Measurements from ENCODE around the gene EXT2.

Gene EXT2

GRCh38 chr11:44198146-44198724 lies 102.8 kb downstream of the EXT2 start:
- H3K27me3 ChIP-seq (ENCODE audit: control insufficient read depth, insufficient read depth, low read length), result no peaks in the 10 kb centered on the region
- WGBS (ENCODE audit: insufficient coverage, insufficient read length), result no CpG with 5 or more reads among the region's 2 CpGs
- DNase-seq (ENCODE audit: low read depth, low spot score), result no peak
- no peak overlapping the region for H3K27ac ChIP-seq (ENCODE audit: low read length)
- no peaks in the 10 kb centered on the region; the same call in 1 of the 2 replicates for H3K36me3 ChIP-seq (ENCODE audit: control insufficient read depth, insufficient read depth, low read length)
- no peaks in the 10 kb centered on the region for H3K9me3 ChIP-seq (ENCODE audit: control insufficient read depth, insufficient read depth, low read length)
- H3K4me3 ChIP-seq (ENCODE audit: low read length), result no peak overlapping the region
- H3K4me1 ChIP-seq (ENCODE audit: control insufficient read depth, insufficient read depth, low read length), result peaks cover 1% of the 10 kb centered on the region; the same call in 1 of the 2 replicates

DNA sequence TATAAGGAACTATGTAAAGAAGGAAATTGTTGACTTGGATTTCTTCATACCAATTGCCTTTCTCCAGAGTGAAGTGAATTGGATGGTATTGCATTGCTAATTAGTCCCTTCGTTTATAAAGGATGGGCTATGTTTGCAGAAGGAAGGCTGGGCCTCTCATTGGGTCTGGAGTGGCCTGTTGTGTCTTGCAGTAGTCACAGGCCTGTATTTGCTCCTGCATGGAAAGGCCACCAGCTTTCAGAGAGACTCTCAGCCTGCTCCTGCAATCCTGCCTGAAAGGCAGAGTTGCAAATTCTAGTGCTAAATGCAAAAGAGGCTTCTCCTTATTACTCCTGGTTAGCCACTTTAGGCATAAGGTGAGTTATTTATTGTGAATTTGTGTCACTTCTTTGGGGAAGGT lies 103.8 kb downstream of the EXT2 start:
- no CpG with 5 or more reads among the region's 1 CpG for WGBS (ENCODE audit: insufficient coverage, insufficient read length)
- DNase-seq (ENCODE audit: low read depth, low spot score), result no peak
- Histone ChIP-seq H3K4me3 (ENCODE audit: low read length) (no peak overlapping the region), H3K9me3 (ENCODE audit: control insufficient read depth, insufficient read depth, low read length) (no peaks in the 10 kb centered on the region), H3K4me1 (ENCODE audit: control insufficient read depth, insufficient read depth, low read length) (peaks cover 1% of the 10 kb centered on the region; the same call in 1 of the 2 replicates), H3K36me3 (ENCODE audit: control insufficient read depth, insufficient read depth, low read length) (no peaks in the 10 kb centered on the region; the same call in 1 of the 2 replicates), H3K27me3 (ENCODE audit: control insufficient read depth, insufficient read depth, low read length) (no peaks in the 10 kb centered on the region), H3K27ac (ENCODE audit: low read length) (no peak overlapping the region)

DNA sequence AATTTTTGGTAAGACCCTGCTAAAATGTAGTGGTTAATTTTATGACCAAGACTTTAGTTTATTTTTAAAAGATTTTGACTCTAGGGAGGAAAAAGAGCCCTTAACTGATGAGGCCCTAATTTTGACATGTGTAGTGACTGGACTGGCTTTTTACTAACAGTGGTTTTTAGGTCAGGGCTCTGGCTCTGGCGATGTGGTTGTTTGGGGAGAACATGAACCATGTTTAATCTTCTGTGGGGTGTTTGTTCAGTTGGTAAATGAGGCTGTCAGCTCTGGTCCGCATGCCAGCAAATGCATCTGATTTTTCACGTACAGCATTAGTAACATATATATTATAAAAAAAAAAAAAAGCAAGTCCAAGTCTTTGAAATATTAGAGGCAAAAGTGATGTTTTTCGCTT lies 104.3 kb downstream of the EXT2 start:
- no peaks in the 10 kb centered on the region for H3K9me3 ChIP-seq (ENCODE audit: control insufficient read depth, insufficient read depth, low read length)
- H3K4me3 ChIP-seq (ENCODE audit: low read length), result no peak overlapping the region
- H3K27ac ChIP-seq (ENCODE audit: low read length), result no peak overlapping the region
- peaks cover 1% of the 10 kb centered on the region; the same call in 1 of the 2 replicates for H3K4me1 ChIP-seq (ENCODE audit: control insufficient read depth, insufficient read depth, low read length)
- no peaks in the 10 kb centered on the region for H3K27me3 ChIP-seq (ENCODE audit: control insufficient read depth, insufficient read depth, low read length)
- WGBS (ENCODE audit: insufficient coverage, insufficient read length), result no CpG with 5 or more reads among the region's 4 CpGs
- no peak for DNase-seq (ENCODE audit: low read depth, low spot score)
- H3K36me3 ChIP-seq (ENCODE audit: control insufficient read depth, insufficient read depth, low read length), result no peaks in the 10 kb centered on the region; the same call in 1 of the 2 replicates

- H3K4me1 ChIP-seq (ENCODE audit: control insufficient read depth, insufficient read depth, low read length), result peaks cover 1% of the 10 kb centered on the region; the same call in 1 of the 2 replicates
- H3K36me3 ChIP-seq (ENCODE audit: control insufficient read depth, insufficient read depth, low read length), result no peaks in the 10 kb centered on the region
- H3K27me3 ChIP-seq (ENCODE audit: control insufficient read depth, insufficient read depth, low read length), result no peaks in the 10 kb centered on the region
- WGBS (ENCODE audit: insufficient coverage, insufficient read length), result no CpG with 5 or more reads among the region's 3 CpGs
- H3K4me3 ChIP-seq (ENCODE audit: low read length), result no peak overlapping the region
- no peaks in the 10 kb centered on the region for H3K9me3 ChIP-seq (ENCODE audit: control insufficient read depth, insufficient read depth, low read length)
- no peak overlapping the region for H3K27ac ChIP-seq (ENCODE audit: low read length)
- no peak for DNase-seq (ENCODE audit: low read depth, low spot score)
Observed at GRCh38 chr11:44203270-44204043, 108.0 kb downstream of the EXT2 start.

GRCh38 chr11:44205352-44205751 lies 109.9 kb downstream of the EXT2 start:
- DNase-seq (ENCODE audit: low read depth, low spot score), result no peak
- Histone ChIP-seq H3K36me3 (ENCODE audit: control insufficient read depth, insufficient read depth, low read length) (no peaks in the 10 kb centered on the region), H3K27me3 (ENCODE audit: control insufficient read depth, insufficient read depth, low read length) (no peaks in the 10 kb centered on the region), H3K4me1 (ENCODE audit: control insufficient read depth, insufficient read depth, low read length) (no peaks in the 10 kb centered on the region), H3K9me3 (ENCODE audit: control insufficient read depth, insufficient read depth, low read length) (no peaks in the 10 kb centered on the region), H3K27ac (ENCODE audit: low read length) (no peak overlapping the region), H3K4me3 (ENCODE audit: low read length) (no peak overlapping the region)
- WGBS (ENCODE audit: insufficient coverage, insufficient read length), result no CpG with 5 or more reads among the region's 3 CpGs

DNA sequence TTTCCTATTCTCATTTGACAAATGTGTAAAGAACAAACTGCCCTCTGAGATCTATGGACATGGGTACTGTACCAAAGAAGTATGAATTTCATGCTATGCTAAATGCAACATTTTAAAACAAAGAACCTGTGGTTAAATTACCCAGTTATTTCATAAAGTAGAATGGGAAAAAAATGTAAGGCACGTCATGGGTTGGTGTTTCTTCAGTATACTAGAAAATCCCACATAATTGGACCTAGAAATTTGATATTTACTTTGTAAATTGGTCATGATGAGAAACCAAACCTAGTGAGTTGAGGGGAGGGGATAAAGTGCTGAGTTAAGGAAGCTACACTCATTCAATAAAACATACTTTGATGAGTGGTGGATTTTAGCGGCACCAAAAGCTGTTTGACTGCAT lies 110.4 kb downstream of the EXT2 start:
- Histone ChIP-seq H3K4me3 (ENCODE audit: low read length) (no peak overlapping the region), H3K27me3 (ENCODE audit: control insufficient read depth, insufficient read depth, low read length) (no peaks in the 10 kb centered on the region), H3K9me3 (ENCODE audit: control insufficient read depth, insufficient read depth, low read length) (no peaks in the 10 kb centered on the region), H3K36me3 (ENCODE audit: control insufficient read depth, insufficient read depth, low read length) (no peaks in the 10 kb centered on the region), H3K27ac (ENCODE audit: low read length) (no peak overlapping the region), H3K4me1 (ENCODE audit: control insufficient read depth, insufficient read depth, low read length) (no peaks in the 10 kb centered on the region)
- whole genome bisulfite sequencing (ENCODE audit: insufficient coverage, insufficient read length), result no CpG with 5 or more reads among the region's 2 CpGs
- no peak for DNase-seq (ENCODE audit: low read depth, low spot score)

DNA sequence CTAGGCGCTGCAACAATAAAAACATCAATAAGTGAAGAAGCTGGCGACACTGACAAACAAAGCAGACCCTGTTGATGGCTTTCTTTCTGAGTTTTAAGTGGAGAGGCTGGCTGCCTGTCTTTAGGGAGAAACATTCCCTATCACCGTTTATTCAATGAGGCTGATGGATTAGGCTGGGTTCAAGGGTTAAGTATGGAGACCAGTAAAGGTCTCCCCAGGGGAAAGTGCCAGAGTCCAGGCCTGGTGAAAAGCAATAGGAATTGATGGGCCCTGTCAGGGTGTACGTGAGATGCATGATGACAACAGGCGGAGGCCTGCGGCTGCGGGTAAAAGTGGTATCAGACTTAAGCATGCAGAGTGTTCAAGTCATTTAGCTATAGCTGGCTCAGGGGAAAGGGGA lies 111.8 kb downstream of the EXT2 start:
- no peaks in the 10 kb centered on the region for H3K4me1 ChIP-seq (ENCODE audit: control insufficient read depth, insufficient read depth, low read length)
- WGBS (ENCODE audit: insufficient coverage, insufficient read length), result no CpG with 5 or more reads among the region's 7 CpGs
- H3K36me3 ChIP-seq (ENCODE audit: control insufficient read depth, insufficient read depth, low read length), result no peaks in the 10 kb centered on the region
- no peaks in the 10 kb centered on the region for H3K9me3 ChIP-seq (ENCODE audit: control insufficient read depth, insufficient read depth, low read length)
- H3K27ac ChIP-seq (ENCODE audit: low read length), result no peak overlapping the region
- H3K27me3 ChIP-seq (ENCODE audit: control insufficient read depth, insufficient read depth, low read length), result no peaks in the 10 kb centered on the region
- H3K4me3 ChIP-seq (ENCODE audit: low read length), result no peak overlapping the region
- DNase-seq (ENCODE audit: low read depth, low spot score), result no peak

- no peaks in the 10 kb centered on the region for H3K9me3 ChIP-seq (ENCODE audit: control insufficient read depth, insufficient read depth, low read length)
- WGBS (ENCODE audit: insufficient coverage, insufficient read length), result no CpG with 5 or more reads among the region's 2 CpGs
- H3K4me3 ChIP-seq (ENCODE audit: low read length), result no peak overlapping the region
- DNase-seq (ENCODE audit: low read depth, low spot score), result no peak
- H3K27ac ChIP-seq (ENCODE audit: low read length), result no peak overlapping the region
- H3K4me1 ChIP-seq (ENCODE audit: control insufficient read depth, insufficient read depth, low read length), result no peaks in the 10 kb centered on the region
- H3K36me3 ChIP-seq (ENCODE audit: control insufficient read depth, insufficient read depth, low read length), result no peaks in the 10 kb centered on the region
- H3K27me3 ChIP-seq (ENCODE audit: control insufficient read depth, insufficient read depth, low read length), result no peaks in the 10 kb centered on the region
Observed at GRCh38 chr11:44208976-44209603, 113.6 kb downstream of the EXT2 start.

DNA sequence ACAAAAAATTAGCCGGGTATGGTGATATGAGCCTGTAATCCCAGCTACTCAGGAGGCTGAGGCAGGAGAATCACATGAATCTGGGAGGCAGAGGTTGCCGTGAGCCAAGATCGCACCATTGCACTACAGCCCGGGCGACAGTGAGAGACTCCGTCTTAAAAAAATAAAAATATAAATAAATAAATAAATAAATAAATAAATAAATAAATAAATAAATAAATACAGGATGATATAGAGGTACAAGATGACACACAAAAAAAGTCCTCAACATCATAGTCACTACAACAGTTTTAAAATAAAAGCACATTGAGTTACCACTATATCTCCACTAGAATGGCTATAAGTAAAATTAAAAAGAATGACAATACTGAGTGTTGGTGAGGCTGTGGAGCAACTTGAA lies 116.7 kb downstream of the EXT2 start:
- Histone ChIP-seq H3K4me1 (ENCODE audit: control insufficient read depth, insufficient read depth, low read length) (no peaks in the 10 kb centered on the region), H3K9me3 (ENCODE audit: control insufficient read depth, insufficient read depth, low read length) (no peaks in the 10 kb centered on the region), H3K4me3 (ENCODE audit: low read length) (no peak overlapping the region), H3K27ac (ENCODE audit: low read length) (no peak overlapping the region), H3K36me3 (ENCODE audit: control insufficient read depth, insufficient read depth, low read length) (no peaks in the 10 kb centered on the region), H3K27me3 (ENCODE audit: control insufficient read depth, insufficient read depth, low read length) (no peaks in the 10 kb centered on the region)
- WGBS (ENCODE audit: insufficient coverage, insufficient read length), result no CpG with 5 or more reads among the region's 6 CpGs
- no peak for DNase-seq (ENCODE audit: low read depth, low spot score)

DNA sequence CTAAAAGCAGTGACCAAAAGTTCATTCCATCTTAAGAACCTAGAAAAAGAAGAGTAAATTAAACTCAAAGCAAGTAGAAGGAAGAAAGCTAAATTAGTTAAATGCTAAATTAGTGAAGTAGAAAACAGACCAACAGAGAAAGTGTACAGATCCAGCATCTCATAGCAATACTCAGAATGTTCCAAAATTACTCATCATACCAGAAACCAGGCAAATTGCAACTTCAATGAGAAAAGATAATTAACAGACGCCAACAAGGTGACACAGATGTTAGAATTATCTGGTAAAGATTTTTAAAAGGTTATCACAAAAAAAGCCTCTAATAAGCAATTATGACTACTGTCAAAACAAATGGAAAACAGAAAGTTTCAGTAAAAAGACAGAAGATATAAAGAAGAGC lies 117.7 kb downstream of the EXT2 start:
- no peaks in the 10 kb centered on the region for H3K9me3 ChIP-seq (ENCODE audit: control insufficient read depth, insufficient read depth, low read length)
- no peaks in the 10 kb centered on the region for H3K27me3 ChIP-seq (ENCODE audit: control insufficient read depth, insufficient read depth, low read length)
- H3K4me3 ChIP-seq (ENCODE audit: low read length), result no peak overlapping the region
- no peak for DNase-seq (ENCODE audit: low read depth, low spot score)
- WGBS (ENCODE audit: insufficient coverage, insufficient read length), result no CpG with 5 or more reads among the region's 1 CpG
- no peak overlapping the region for H3K27ac ChIP-seq (ENCODE audit: low read length)
- no peaks in the 10 kb centered on the region for H3K36me3 ChIP-seq (ENCODE audit: control insufficient read depth, insufficient read depth, low read length)
- no peaks in the 10 kb centered on the region for H3K4me1 ChIP-seq (ENCODE audit: control insufficient read depth, insufficient read depth, low read length)
